ENCODE data around the gene ZNF609. TPM values are rescaled to one million over a fixed set of nuclear protein-coding genes. Genes with fewer than 3 reads are reported as not detected.

ZNF609 gene
- total and polyA plus RNA-seq, 2 of the 13 experiments (the other 11 are each of a cell fraction or from before 2014, with no cell fraction given), result 8.9 to 9.9 TPM

DNA sequence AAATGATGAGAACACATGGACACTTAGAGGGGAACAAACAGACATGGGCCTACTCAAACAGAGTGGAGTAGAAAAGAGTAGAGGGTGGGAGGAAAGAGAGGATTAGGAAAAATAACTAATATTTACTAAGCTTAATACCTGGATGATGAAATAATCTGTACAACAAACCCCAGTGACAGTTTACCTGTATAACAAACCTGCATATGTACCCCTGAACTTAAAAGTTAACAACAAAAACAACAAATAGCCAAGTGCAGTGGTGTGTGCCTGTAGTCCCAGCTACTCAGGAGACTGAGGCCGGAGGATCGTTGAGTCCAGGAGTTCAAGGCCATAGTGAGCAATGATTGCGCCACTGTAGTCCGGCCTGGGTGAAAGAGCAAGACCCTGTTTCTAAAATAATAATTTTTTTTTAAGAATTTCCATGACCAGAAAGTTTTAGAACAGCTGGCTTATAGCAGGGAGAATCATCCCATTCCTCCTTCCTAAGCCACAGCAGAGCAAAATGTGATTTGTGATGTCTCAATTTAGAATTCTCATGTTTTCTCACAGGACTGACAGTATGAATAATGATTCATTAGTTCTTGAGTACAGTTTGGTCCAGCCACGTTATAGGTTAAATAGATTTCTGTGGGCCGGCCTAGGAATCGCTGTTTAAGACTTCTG, 150.0 kb downstream of the ZNF609 start (continued):
- TF ChIP-seq, protein P1, sequence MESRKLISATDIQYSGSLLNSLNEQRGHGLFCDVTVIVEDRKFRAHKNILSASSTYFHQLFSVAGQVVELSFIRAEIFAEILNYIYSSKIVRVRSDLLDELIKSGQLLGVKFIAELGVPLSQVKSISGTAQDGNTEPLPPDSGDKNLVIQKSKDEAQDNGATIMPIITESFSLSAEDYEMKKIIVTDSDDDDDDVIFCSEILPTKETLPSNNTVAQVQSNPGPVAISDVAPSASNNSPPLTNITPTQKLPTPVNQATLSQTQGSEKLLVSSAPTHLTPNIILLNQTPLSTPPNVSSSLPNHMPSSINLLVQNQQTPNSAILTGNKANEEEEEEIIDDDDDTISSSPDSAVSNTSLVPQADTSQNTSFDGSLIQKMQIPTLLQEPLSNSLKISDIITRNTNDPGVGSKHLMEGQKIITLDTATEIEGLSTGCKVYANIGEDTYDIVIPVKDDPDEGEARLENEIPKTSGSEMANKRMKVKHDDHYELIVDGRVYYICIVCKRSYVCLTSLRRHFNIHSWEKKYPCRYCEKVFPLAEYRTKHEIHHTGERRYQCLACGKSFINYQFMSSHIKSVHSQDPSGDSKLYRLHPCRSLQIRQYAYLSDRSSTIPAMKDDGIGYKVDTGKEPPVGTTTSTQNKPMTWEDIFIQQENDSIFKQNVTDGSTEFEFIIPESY (CRISPR knock-in tag; IDR thresholded peaks at IDR 0.05), result peak; percentile 68
- TF ChIP-seq, protein P2, sequence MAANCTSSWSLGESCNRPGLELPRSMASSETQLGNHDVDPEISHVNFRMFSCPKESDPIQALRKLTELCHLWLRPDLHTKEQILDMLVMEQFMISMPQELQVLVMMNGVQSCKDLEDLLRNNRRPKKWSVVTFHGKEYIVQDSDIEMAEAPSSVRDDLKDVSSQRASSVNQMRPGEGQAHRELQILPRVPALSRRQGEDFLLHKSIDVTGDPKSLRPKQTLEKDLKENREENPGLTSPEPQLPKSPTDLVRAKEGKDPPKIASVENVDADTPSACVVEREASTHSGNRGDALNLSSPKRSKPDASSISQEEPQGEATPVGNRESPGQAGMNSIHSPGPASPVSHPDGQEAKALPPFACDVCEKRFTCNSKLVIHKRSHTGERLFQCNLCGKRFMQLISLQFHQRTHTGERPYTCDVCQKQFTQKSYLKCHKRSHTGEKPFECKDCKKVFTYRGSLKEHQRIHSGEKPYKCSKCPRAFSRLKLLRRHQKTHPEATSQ (CRISPR knock-in tag; IDR thresholded peaks at IDR 0.05; ENCODE audit: borderline replicate concordance), result no peak
- TF ChIP-seq SRSF1 (optimal IDR thresholded peaks at IDR 0.05; ENCODE audit: low read depth, low read length), result no peak
- peak; percentile 69 for TF ChIP-seq HDAC1 (CRISPR knock-in tag; IDR thresholded peaks at IDR 0.05)
- TF ChIP-seq ZNF484 (CRISPR knock-in tag; IDR thresholded peaks at IDR 0.05; ENCODE audit: borderline replicate concordance, low read depth), result no peak
- no peak for TF ChIP-seq MTA1 (CRISPR knock-in tag; IDR thresholded peaks at IDR 0.05; ENCODE audit: borderline replicate concordance)
- peak; percentile 59 to 63; a peak in 3 of 4 replicates for TF ChIP-seq NR2F1 (CRISPR knock-in tag; IDR thresholded peaks at IDR 0.05)
- TF ChIP-seq, protein P3, sequence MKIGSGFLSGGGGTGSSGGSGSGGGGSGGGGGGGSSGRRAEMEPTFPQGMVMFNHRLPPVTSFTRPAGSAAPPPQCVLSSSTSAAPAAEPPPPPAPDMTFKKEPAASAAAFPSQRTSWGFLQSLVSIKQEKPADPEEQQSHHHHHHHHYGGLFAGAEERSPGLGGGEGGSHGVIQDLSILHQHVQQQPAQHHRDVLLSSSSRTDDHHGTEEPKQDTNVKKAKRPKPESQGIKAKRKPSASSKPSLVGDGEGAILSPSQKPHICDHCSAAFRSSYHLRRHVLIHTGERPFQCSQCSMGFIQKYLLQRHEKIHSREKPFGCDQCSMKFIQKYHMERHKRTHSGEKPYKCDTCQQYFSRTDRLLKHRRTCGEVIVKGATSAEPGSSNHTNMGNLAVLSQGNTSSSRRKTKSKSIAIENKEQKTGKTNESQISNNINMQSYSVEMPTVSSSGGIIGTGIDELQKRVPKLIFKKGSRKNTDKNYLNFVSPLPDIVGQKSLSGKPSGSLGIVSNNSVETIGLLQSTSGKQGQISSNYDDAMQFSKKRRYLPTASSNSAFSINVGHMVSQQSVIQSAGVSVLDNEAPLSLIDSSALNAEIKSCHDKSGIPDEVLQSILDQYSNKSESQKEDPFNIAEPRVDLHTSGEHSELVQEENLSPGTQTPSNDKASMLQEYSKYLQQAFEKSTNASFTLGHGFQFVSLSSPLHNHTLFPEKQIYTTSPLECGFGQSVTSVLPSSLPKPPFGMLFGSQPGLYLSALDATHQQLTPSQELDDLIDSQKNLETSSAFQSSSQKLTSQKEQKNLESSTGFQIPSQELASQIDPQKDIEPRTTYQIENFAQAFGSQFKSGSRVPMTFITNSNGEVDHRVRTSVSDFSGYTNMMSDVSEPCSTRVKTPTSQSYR (CRISPR knock-in tag; IDR thresholded peaks at IDR 0.05; ENCODE audit: borderline replicate concordance), result no peak
- no peak for TF ChIP-seq ZNF782 (CRISPR knock-in tag; IDR thresholded peaks at IDR 0.05; ENCODE audit: borderline replicate concordance)
- TF ChIP-seq ZFP37 (CRISPR knock-in tag; IDR thresholded peaks at IDR 0.05; ENCODE audit: borderline replicate concordance), result no peak
- TF ChIP-seq MEIS1 (CRISPR knock-in tag; IDR thresholded peaks at IDR 0.05; ENCODE audit: borderline replicate concordance), result no peak
- TF ChIP-seq SNAI1 (CRISPR knock-in tag; IDR thresholded peaks at IDR 0.05; ENCODE audit: borderline replicate concordance), result no peak
- TF ChIP-seq JUN (CRISPR knock-in tag; IDR thresholded peaks at IDR 0.05), result 0 out of 2 replicates have a peak, but pooled peaks have one; percentile 31
- TF ChIP-seq HDAC2 (CRISPR knock-in tag; IDR thresholded peaks at IDR 0.05), result peak; percentile 87
- TF ChIP-seq ZFP82 (CRISPR knock-in tag; IDR thresholded peaks at IDR 0.05; ENCODE audit: borderline replicate concordance), result 0 out of 2 replicates have a peak, but pooled peaks have one; percentile 40
- TF ChIP-seq, protein P4, sequence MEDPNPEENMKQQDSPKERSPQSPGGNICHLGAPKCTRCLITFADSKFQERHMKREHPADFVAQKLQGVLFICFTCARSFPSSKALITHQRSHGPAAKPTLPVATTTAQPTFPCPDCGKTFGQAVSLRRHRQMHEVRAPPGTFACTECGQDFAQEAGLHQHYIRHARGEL (CRISPR knock-in tag; IDR thresholded peaks at IDR 0.05), result no peak
- TF ChIP-seq, protein P5, sequence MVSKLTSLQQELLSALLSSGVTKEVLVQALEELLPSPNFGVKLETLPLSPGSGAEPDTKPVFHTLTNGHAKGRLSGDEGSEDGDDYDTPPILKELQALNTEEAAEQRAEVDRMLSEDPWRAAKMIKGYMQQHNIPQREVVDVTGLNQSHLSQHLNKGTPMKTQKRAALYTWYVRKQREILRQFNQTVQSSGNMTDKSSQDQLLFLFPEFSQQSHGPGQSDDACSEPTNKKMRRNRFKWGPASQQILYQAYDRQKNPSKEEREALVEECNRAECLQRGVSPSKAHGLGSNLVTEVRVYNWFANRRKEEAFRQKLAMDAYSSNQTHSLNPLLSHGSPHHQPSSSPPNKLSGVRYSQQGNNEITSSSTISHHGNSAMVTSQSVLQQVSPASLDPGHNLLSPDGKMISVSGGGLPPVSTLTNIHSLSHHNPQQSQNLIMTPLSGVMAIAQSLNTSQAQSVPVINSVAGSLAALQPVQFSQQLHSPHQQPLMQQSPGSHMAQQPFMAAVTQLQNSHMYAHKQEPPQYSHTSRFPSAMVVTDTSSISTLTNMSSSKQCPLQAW (CRISPR knock-in tag; IDR thresholded peaks at IDR 0.05), result no peak
- TF ChIP-seq CENPT (CRISPR knock-in tag; IDR thresholded peaks at IDR 0.05; ENCODE audit: low read depth), result no peak
- no peak for TF ChIP-seq ELF4 (CRISPR knock-in tag; IDR thresholded peaks at IDR 0.05; ENCODE audit: borderline replicate concordance)
